Measurements from ENCODE around the gene P2RX7.
"Not testable (repeated sequence)": the region's sequence is repeated elsewhere in the genome, so short reads cannot be mapped to it uniquely, and the experiment has no call there.

The P2RX7 gene

DNA sequence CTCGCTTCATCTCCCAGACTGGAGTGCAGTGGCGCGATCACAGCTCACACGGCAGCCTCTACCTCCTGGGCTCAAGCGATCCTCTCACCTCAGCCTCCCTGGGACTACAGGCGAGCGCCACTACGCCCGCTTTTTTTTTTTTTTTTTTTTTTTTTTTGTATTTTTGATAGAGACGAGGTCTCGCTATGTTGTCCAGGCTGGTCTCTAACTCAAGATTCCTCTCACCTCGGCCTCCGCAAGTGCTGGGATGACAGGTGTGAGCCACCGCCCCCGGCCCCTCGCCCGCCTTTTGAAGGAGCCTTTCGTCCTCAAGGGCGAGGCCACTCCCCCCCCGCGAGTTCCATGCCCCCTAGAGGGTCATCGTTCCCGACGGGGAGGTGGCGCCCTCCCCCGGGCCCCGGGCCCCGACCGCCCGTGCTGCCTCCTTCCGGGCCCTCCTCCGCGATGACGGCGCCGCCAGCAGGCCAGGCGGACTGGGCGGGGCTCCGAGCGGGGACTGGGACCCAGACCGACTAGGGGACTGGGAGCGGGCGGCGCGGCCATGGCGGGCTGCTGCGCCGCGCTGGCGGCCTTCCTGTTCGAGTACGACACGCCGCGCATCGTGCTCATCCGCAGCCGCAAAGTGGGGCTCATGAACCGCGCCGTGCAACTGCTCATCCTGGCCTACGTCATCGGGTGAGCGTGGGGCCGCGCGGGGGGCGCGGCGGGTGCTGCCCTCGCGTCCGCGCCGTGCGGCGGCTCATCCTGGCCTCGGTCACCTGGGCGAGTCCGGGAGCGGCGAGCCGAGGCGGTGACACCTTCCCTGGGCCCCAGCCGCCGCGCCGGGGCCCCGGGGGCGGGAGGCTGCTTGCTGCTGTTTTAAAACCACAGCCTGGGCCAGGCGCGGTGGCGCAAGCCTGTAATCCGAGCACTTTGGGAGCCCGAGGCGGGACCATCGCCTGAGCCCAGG is 77.2 kb downstream of the P2RX7 start, which contains the start of gene P2RX4:
TSS of gene P2RX4 (plus strand) at position 506 of the 949 bp plus-strand sequence. CDS start at position 542, 36 bp downstream.
- peak; percentile 65 for DNase-seq

DNA sequence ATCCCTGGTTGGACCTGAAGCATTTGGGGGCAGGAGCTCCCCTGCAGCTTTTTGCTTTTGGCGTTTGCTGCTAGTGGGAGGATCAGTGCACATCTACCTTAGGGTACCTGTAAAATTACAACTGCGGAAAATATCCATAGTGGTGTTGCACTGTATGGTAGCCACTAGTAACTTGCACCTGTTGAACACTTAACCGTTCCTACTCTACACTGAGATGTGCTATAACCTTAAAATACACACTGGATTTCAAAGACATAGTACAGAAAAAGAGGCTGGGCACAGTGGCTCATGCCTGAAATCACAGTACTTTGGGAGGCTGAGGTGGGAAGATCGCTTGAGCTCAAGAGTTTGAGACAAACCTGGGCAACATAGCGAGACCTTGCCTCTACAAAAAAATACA is 80.2 kb downstream of the P2RX7 start:
- DNase-seq, result no peak

DNA sequence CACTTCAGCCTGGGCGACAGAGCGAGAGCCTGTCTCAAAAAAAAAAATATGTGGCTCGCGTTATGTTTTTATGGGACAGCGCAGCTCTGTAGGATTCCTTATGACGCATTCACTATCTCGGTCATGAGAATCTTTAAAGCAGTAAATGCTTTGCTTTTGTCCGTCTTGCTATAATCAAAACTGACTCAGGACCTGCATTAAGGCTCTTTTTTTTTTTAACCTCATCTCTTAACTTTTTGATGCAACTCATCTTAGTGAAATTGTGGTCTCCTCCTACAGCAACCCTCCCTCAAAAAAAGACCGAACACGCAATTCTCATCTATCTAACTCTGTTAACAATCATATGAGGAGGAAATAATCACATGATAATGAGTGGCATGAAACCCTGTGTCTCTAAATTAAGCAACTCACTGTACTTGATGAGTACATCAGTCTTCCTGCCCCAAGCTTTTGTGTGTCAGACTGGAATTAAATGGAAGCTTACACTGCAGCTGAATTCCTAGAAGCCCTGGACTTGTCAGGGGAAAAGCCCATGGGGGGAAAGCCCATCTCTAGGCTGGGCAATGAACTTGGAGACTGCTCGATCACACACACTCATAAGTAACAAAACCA is 81.6 kb downstream of the P2RX7 start:
- DNase-seq, result no peak

DNA sequence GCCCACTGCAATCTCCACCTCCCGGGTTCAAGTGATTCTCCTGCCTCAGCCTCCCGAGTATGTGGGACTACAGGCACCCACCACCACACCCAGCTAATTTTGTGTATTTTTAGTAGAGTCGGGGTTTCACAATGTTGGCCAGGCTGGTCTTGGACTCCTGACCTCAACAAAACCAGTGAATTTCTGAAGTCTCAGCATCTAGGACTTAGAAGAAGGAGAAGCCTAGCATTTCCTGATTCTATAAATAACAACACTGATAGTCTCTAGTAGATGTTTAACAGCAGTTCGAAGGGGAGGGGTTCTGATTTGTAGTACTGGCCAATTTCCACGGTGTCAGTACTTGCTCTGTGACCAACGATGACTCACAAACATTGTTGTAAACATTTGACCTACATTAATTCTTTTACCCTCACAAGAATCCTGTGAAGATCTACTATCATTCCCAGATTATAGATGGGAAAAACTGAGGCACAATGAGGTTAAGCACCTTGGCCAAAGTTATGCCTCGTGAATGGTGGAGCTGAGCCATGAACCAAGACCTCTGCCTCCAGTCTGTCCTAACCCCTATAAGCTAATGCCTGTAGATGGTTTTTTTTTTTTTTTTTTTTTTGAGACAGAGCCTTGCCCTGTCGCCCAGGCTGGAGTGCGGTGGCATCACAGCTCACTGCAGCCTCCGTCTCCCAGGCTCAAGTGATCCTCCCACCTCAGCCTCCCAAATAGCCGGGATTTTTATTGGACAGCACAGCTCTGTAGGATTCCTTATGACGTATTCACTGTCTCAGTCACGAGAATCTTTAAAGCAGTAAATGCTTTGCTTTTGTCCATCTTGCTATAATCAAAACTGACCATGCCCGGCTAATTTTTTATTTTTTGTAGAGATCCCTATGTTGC is 82.4 kb downstream of the P2RX7 start:
- no peak for DNase-seq

DNA sequence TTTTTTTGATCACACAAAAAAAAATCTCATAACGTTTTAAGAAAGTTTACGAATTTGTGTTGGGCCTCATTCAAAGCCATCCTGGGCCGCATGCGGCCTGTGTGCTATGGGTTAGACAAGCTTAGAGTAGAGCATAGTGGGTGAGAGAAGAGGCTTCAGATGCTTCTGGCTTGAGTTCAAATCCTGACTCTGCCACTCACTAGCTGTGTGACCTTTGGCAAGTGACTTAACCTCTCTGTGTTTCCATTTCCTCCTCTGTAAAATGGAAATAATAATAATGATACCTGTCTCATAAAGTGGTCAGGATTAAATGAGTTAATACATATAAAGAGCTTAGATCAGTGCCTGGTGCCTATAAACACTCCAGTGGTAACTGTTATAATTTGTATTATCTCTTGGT is 83.4 kb downstream of the P2RX7 start:
- DNase-seq, result no peak

DNA sequence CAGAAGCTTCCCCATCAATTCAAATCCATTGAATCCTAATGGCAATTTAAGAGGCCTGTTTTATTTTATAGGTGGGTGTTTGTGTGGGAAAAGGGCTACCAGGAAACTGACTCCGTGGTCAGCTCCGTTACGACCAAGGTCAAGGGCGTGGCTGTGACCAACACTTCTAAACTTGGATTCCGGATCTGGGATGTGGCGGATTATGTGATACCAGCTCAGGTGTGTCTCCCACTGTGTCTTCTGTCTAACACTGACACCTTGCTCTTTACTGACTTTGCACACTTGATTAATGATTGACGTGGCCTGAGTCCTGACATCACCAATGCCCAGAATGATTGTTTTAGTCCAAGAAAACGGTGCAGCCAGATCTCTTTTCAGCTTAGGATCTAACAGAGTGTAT is 84.4 kb downstream of the P2RX7 start:
- no peak for DNase-seq

DNA sequence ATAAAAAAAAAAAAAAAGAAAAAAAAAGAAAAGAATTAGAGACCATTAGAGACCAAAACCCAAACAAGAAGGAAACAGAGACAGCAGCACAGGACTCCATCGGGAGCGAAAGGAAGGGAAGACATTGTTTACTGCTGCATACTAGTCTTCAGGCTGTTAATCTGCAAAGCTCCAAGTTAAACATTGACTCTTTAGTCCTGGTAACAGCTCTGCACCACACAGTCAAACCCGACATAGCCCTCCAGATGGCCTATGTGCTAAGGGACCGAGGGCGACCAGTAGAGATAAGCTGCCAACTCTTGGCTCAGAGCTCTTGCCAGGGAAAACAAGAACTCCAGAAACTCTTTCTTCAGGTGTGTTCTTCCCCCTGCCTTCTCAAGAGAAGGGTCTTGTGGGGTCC is 85.1 kb downstream of the P2RX7 start:
- no peak for DNase-seq

DNA sequence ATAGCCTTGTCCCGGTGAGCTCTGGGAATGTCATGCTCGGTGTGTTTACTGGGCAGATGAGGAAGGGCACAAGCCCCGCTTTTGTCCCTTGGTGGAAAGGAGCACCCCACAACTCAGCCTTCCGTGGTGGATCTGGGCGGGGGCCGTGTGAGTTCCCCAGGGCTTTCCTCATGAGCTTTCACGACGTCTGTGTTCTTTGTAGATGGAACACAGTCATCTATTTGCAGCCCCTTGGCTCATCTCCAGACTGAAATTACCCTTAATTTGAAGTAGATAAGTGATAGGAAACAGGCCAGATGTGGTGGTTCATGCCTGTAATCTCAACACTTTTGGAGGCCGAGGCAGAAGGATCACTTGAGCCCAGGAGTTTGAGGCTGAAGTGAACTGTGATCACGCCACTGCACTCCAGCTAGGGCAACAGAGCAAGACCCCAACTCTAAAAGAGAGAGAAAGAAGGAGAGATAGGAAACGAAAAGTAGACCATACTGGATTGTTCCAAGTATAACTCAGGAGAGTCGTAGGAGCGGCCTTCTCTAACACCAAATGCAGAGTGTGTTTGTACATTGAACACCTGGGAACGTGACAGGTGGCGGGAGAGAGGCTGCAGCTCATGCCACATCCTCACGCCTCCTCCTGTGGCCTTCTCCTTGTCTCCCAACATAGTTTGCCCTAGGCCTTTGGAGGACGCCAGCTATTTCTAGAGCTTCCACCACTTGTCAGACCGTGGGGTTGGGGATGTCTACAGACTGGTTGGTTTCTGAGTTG is 86.1 kb downstream of the P2RX7 start:
- no peak for DNase-seq

DNA sequence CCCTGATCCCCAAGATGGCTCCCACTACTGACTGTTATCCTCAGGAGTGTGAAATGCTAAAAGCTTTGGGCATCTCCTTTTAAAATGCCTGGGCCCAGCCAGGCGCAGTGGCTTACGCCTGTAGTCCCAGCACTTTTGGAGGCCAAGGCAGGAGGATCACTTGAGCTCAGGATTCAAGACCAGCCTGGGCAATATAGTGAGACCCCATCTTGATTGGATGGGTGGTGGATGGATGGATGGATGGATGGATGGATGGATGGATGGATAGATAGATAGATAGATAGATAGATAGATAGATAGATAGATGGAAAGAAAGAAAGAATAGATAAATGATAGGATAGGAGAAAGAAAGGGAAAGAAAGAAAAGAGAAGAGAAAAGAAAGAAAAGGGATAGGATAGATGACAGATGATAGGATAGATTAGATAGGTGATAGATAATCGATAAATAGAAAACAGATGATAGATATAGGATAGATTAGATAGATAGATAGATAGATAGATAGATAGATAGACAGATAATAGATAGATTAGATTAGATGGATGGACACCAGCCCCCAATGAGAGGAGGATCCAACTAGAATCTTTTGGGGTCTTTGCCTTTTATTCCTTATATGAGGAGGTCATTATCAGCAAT is 86.8 kb downstream of the P2RX7 start:
- DNase-seq, result no peak

DNA sequence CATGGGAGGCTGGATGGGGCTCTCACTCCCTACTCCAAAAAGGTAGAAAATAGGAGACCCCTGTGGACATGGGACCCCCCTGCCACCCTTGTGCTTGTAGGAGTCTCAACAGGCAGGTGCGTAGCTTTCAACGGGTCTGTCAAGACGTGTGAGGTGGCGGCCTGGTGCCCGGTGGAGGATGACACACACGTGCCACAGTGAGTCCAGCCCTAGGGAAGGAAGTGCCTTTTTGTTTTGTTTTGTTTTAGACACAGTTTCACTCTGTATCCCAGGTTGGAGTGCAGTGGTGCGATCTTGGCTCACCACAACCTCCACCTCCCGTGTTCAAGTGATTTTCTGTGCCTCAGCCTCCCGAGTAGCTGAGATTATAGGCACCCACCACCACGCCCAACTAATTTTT is 90.2 kb downstream of the P2RX7 start:
- no peak for DNase-seq

DNA sequence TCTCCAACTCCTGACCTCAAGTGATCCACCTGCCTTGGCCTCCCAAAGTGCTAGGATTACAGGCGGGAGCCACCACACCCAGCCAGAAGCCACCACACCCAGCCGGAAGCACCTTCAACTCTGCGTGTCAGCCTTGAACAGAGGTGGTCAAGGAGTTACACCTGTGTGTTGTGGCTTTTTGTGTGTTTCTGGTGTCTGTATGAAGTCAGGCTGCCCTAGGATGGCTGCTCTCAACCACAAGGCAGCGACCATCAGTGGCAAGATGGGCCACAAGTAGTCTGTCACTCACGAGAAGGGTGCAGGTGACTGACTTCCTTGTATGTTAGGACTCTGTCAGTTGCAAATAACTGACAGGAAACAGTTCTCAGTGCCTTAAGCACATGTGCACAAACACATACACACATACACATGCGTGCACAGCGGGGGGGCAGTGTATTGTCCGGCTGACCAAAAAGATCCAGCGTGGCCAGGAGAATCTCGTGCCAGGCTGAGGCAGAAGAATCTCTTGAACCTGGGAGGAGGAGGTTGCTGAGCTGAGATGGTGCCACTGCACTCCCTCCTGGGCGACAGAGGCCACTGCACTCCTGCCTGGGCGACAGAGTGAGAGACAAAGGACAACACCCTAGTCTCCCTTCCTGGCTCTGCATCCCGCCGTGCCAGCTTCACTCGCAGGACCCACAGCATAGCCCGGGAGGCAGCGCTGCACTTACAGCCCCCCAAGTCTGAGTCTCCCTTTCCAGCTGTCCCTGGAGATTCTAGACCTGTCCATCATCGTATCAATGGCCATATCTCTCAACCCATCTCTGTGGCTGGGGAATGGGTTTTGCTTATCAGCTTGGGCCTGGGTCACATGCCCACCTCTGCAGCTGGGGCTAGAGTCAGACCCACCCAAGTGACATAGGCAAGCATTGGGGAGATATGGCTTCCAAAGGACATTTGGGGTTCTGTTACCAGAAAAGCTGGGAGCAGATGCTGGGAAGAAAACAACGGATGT is 90.9 kb downstream of the P2RX7 start:
- no peak for DNase-seq

DNA sequence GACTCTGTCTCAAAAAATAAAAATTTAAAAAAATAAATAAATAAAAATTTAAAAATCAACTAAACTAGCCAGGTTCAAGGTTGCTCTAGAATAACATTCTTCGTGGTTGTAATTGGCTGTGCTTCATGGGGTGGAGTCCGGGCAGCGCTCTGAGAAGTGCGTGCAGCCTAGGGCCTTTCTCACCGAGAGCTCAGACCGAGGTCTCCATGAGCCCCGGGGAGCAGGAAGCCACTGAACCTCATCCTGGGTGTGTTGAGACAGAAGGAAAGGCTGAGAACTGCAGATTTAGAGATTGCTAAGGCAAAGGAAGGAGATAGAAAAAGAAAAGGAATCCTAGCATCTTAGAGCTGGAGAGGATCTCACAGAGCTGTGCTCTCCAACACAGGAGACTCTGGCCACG is 91.9 kb downstream of the P2RX7 start:
- DNase-seq, result no peak

DNA sequence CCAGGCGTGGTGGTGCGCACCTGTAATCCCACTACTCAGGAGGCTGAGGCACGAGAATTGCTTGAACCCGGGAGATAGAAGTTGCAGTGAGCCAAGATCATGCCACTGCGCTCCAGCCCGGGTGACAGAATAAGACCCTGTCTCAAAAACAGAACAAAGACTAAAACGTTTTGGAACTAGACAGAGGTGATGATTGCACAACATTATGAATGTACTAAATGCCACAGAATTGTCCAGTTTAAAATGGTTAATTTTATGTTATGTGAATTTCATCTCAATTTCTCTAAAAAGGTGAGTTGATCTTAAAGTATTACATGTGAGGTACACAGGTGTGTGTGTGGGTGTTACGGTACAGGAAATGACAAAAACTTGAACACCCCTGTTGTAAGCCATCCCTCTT is 93.7 kb downstream of the P2RX7 start:
- DNase-seq, result no peak

DNA sequence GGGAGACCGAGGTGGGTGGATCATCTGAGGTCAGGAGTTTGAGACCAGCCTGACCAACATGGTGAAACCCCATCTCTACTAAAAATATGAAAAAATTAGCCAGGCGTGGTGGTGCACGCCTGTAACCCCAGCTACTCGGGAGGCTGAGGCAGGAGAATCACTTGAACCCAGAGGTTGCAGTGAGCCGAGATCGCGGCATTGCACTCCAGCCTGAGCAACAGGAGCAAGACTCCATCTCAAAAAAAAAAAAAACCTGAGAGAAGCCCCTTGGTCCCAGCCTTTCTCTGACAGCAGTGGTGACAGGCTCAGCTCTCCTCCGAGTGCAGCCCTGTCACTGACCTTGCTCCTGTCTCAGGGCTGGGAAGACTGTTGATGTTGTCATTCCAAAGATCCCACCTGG is 94.2 kb downstream of the P2RX7 start:
- not testable (repeated sequence) for DNase-seq

DNA sequence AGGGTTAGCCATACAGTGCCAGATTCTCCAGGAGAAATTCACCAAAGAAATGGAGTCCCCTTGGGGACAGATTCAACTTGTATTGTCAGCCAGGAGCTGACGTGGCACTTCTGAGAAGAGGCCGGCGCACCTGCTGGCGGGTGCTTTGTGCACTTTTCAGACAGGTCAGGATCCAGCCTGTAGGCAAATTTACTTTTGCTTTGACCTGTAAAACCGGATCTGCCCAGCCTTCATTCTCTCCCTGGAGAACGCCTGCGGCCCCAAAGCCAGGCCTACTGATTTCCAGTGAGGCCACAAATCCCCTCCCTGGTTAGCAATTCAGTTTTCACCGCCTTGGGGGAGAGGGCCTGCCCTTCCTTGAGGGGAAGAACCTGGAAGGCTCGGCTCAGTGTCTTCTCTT is 94.6 kb downstream of the P2RX7 start:
- no peak for DNase-seq

DNA sequence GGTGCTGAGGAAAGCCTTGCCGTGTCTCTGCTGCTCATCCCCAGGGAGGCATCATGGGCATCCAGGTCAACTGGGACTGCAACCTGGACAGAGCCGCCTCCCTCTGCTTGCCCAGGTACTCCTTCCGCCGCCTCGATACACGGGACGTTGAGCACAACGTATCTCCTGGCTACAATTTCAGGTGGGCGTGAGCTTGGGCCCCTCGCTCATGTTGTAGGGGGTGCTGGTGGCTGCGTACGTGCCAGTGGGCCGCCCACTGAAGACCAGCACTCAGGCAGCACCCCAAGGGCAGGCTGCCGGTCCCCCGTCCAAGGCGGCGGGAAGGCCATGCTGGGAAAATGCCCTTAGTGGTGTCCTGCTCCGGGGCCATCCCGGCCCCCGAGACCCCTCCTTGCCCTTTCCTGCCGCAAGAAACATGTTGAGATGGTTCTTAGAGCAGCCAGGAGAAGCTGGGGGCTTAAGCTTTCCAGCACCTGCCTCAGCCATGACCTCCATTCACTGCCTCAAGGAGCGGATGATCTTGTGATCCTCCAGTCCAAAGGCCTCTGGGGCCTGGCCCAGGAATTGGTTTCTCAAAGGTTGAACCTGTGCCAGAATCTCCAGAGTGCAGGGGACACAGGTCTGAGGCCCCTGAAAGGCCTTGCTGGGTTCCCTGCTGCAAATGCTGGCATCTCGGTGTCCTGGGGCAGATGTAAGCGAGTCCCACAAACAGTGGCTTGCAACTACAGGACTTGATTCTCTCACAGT is 96.4 kb downstream of the P2RX7 start:
- DNase-seq, result no peak

DNA sequence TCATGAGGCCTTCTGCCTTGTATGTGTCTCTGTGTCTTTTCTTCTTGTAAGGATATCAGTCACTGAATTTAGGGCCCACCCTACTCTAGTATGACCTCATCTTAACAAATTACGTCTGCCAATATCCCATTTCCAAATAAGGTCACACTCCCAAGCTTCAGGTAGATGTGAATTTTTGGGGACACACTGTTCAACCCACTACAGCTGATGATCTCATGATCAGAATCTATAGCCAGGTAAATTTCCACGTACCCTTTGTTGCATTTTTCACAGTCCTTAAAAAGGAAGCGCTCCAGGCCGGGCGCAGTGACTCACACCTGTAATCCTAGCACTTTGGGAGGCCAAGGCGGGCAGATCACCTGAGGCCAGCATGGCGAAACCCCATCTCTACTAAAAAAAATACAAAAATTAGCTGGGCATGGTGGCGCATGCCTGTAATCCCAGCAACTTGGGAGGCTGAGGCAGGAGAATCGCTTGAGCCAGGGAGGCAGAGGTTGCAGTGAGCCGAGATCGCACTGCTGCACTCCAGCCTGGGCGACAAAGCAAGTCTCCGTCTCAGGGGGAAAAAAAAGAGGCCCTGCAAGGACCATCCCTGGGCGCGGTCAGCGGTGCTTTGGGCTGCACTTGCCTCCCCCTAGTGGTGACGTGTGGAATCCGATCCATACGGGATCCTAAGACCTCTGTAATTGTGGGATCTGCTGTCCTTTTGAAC is 97.3 kb downstream of the P2RX7 start:
- not testable (repeated sequence) for DNase-seq

DNA sequence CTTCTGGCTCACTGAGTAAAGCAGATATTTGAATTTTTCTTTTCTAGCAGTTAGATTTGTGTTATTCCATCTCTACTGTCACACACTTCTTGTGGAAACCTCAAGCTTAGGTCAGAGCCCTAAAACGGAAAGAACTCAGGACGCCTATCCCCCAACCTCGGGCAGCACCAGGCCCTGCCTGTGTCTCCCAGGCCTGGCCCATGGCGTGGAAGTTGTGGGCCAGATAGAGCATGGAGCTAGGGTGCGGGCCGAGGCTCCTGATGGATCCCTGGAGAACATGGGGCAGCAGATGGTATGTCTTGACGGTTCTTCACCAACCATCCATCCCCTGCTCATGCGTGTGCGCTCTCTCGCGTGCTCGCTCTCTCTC is 97.8 kb downstream of the P2RX7 start:
- DNase-seq, result no peak

DNA sequence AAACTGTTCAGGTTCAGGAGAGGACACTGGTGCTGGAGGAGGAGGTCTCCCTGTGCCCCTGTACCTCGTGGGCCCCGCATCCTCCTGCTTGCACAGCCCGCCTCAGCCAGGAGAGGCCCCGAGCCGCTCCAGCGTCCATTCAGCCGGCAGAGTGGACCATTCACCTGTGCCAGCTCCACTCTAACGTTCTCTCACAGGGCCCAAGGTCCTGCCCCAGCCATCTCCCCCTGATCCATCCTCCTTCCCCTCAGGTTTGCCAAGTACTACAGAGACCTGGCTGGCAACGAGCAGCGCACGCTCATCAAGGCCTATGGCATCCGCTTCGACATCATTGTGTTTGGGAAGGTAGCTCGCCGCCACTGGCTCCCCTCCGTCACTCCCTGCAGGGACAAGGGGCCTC is 99.5 kb downstream of the P2RX7 start:
- DNase-seq, result no peak

Data from NCI-H1092 (cell line).